H9 (cell line): ENCODE measurements around the gene TMEM176B. TPM values are rescaled to one million over a fixed set of nuclear protein-coding genes. Genes with fewer than 3 reads are reported as not detected.

ENCODE experiments used
- DNase-seq: peaks from one replicate; pipeline ENCODE4 v3.0.0-alpha.2; 2017
- H2AFZ ChIP-seq: one replicate; pipeline ENCODE4 v1.6.1; 2013; ENCODE audit warnings: mild to moderate bottlenecking, low read length, control low read depth, moderate library complexity
- H2AK5ac ChIP-seq: 2 replicates; pipeline ENCODE4 v1.6.1; 2013; ENCODE audit warnings: low read length, control low read depth, mixed read lengths; ENCODE audit not compliant: insufficient read length
- H2BK120ac ChIP-seq: one replicate; pipeline ENCODE4 v1.6.1; 2013; ENCODE audit warnings: low read depth, mild to moderate bottlenecking, low read length, control low read depth, inconsistent platforms; ENCODE audit not compliant: poor library complexity, severe bottlenecking
- H2BK12ac ChIP-seq: 2 replicates; pipeline ENCODE4 v1.6.1; 2013; ENCODE audit warnings: low read length, control low read depth, mixed read lengths, low read depth; ENCODE audit not compliant: insufficient read length
- H2BK15ac ChIP-seq: 2 replicates; pipeline ENCODE4 v1.6.1; 2013; ENCODE audit warnings: low read depth, low read length, control low read depth
- H2BK20ac ChIP-seq: one replicate; pipeline ENCODE4 v1.6.1; 2013; ENCODE audit warnings: low read depth, mild to moderate bottlenecking, low read length, control low read depth, inconsistent platforms; ENCODE audit not compliant: poor library complexity, severe bottlenecking
- H2BK5ac ChIP-seq: 2 replicates; pipeline ENCODE4 v1.6.1; 2013; ENCODE audit warnings: low read length, control low read depth, mixed read lengths; ENCODE audit not compliant: insufficient read length
- H3K14ac ChIP-seq: 2 replicates; pipeline ENCODE4 v1.6.1; 2013; ENCODE audit warnings: low read length, control low read depth; ENCODE audit not compliant: insufficient read depth
- H3K18ac ChIP-seq: 2 replicates; pipeline ENCODE4 v1.6.1; 2013; ENCODE audit warnings: low read depth, mild to moderate bottlenecking, mixed read lengths, low read length, control low read depth; ENCODE audit not compliant: insufficient read length
- H3K23ac ChIP-seq: 2 replicates; pipeline ENCODE4 v1.6.1; 2013; ENCODE audit warnings: low read length, control low read depth, mixed read lengths, low read depth; ENCODE audit not compliant: insufficient read length
- H3K23me2 ChIP-seq: 2 replicates; pipeline ENCODE4 v1.6.1; 2013; ENCODE audit warnings: low read depth, mild to moderate bottlenecking, mixed read lengths, low read length, control low read depth; ENCODE audit not compliant: insufficient read length, poor library complexity, severe bottlenecking
- H3K27ac ChIP-seq: 2 replicates; pipeline ENCODE4 v1.5.1; 2013; ENCODE audit warnings: low read length, control low read depth, mixed read lengths, low read depth; ENCODE audit not compliant: insufficient read length
- H3K27me3 ChIP-seq: 2 replicates; pipeline ENCODE4 v1.6.1; 2013; ENCODE audit warnings: low read length, control low read depth, inconsistent platforms; ENCODE audit not compliant: insufficient read depth
- H3K4ac ChIP-seq: 2 replicates; pipeline ENCODE4 v1.6.1; 2013; ENCODE audit warnings: low read depth, mild to moderate bottlenecking, control low read depth, inconsistent platforms, low read length, moderate library complexity
- H3K4me1 ChIP-seq: 2 replicates; pipeline ENCODE4 v1.6.1; 2013; ENCODE audit warnings: low read length, control low read depth, inconsistent platforms; ENCODE audit not compliant: insufficient read depth
- H3K4me2 ChIP-seq: 2 replicates; pipeline ENCODE4 v1.6.1; 2013; ENCODE audit warnings: low read length, control low read depth, mixed read lengths; ENCODE audit not compliant: insufficient read length, insufficient read depth
- H3K56ac ChIP-seq: 2 replicates; pipeline ENCODE4 v1.6.1; 2013; ENCODE audit warnings: low read depth, mild to moderate bottlenecking, mixed read lengths, low read length, control low read depth; ENCODE audit not compliant: insufficient read length
- H3K79me1 ChIP-seq: 2 replicates; pipeline ENCODE4 v1.6.1; 2013; ENCODE audit warnings: low read depth, mild to moderate bottlenecking, moderate library complexity, low read length, control low read depth, inconsistent platforms; ENCODE audit not compliant: insufficient read depth, poor library complexity, severe bottlenecking
- H3K79me2 ChIP-seq: 2 replicates; pipeline ENCODE4 v1.6.1; 2013; ENCODE audit warnings: low read length, control low read depth, inconsistent platforms; ENCODE audit not compliant: insufficient read depth
- H3K9ac ChIP-seq: 2 replicates; pipeline ENCODE4 v1.6.1; 2013; ENCODE audit warnings: low read length, control low read depth, mixed read lengths; ENCODE audit not compliant: insufficient read length; ENCODE audit errors: extremely low read depth
- H3K9me3 ChIP-seq: one replicate; pipeline ENCODE4 v1.6.1; 2013; ENCODE audit warnings: low read depth, low read length, inconsistent platforms; ENCODE audit not compliant: control insufficient read depth
- H3T11ph ChIP-seq: one replicate; pipeline ENCODE4 v1.6.1; 2013; ENCODE audit warnings: mild to moderate bottlenecking, low read length, control low read depth, inconsistent platforms
- H4K20me1 ChIP-seq: one replicate; pipeline ENCODE4 v1.6.1; 2013; ENCODE audit not compliant: control insufficient read depth, insufficient read length, insufficient read depth
- H4K5ac ChIP-seq: 2 replicates; pipeline ENCODE4 v1.6.1; 2013; ENCODE audit warnings: low read depth, mild to moderate bottlenecking, mixed read lengths, low read length, control low read depth; ENCODE audit not compliant: insufficient read length
- H4K8ac ChIP-seq: replicated peaks from 2 replicates; pipeline ENCODE4 v1.6.1; 2013; ENCODE audit warnings: low read length, control low read depth, mixed read lengths, low read depth; ENCODE audit not compliant: insufficient read length
- H4K91ac ChIP-seq: 2 replicates; pipeline ENCODE4 v1.6.1; 2013; ENCODE audit warnings: low read depth, mild to moderate bottlenecking, moderate library complexity, mixed read lengths, low read length, control low read depth; ENCODE audit not compliant: insufficient read length
- H3K27ac Mint-ChIP-seq, 3 experiments: 2 replicates in 2 of 3; 3 replicates in 1 of 3; pipeline ENCODE4 v1.8.0; 2020 to 2021; ENCODE audit warnings: mixed read lengths in 3 of 3, mild to moderate bottlenecking in 1 of 3, moderate library complexity in 1 of 3
- H3K27me3 Mint-ChIP-seq: 2 replicates; pipeline ENCODE4 v1.8.0; 2021; ENCODE audit warnings: low read depth, mild to moderate bottlenecking, moderate library complexity, mixed read lengths
- H3K36me3 Mint-ChIP-seq, 3 experiments: 2 replicates in 2 of 3; 3 replicates in 1 of 3; pipeline ENCODE4 v1.8.0; 2020 to 2021; ENCODE audit warnings: low read depth in 3 of 3, mixed read lengths in 3 of 3; ENCODE audit not compliant: insufficient read depth in 1 of 3
- H3K4me1 Mint-ChIP-seq, 2 experiments: 2 replicates each; pipeline ENCODE4 v1.8.0; 2020; ENCODE audit warnings: mixed read lengths in 2 of 2
- H3K4me3 Mint-ChIP-seq, 2 experiments: 2 replicates in 1 of 2; 3 replicates in 1 of 2; pipeline ENCODE4 v1.8.0; 2020 to 2021; ENCODE audit warnings: mild to moderate bottlenecking in 2 of 2, mixed read lengths in 2 of 2, moderate library complexity in 1 of 2
- H3K9me3 Mint-ChIP-seq, 2 experiments: 2 replicates in 1 of 2; 3 replicates in 1 of 2; pipeline ENCODE4 v1.8.0; 2020; ENCODE audit warnings: mild to moderate bottlenecking in 2 of 2, mixed read lengths in 2 of 2, moderate library complexity in 1 of 2
- WGBS: extraction: QIAGEN DNeasy Blood & Tissue Kit; methylation state at CpG from one replicate; pipeline ENCODE4 v1.1.7; 2013; ENCODE audit warnings: missing lambda C conversion rate, low lambda C conversion rate, mixed read lengths; ENCODE audit not compliant: insufficient read length; ENCODE audit errors: extremely low coverage; 5-methylcytosine and 5-hydroxymethylcytosine counted together
- total RNA-seq: library from RNA; stranded (reverse); gene quantifications from 2 replicates; pipeline ENCODE4 v1.2.1, GENCODE V29; 2021
- TF ChIP-seq, protein P1 (sequence below): fragments of 200-600 bp; sonication (generic); conservative IDR thresholded peaks from 3 replicates; pipeline ENCODE4 v1.8.0; 2021; ENCODE audit warnings: antibody characterized with exemption, mild to moderate bottlenecking

TMEM176B gene
- total RNA-seq, 1 experiment from 2014 or later: 0.85 TPM

DNA sequence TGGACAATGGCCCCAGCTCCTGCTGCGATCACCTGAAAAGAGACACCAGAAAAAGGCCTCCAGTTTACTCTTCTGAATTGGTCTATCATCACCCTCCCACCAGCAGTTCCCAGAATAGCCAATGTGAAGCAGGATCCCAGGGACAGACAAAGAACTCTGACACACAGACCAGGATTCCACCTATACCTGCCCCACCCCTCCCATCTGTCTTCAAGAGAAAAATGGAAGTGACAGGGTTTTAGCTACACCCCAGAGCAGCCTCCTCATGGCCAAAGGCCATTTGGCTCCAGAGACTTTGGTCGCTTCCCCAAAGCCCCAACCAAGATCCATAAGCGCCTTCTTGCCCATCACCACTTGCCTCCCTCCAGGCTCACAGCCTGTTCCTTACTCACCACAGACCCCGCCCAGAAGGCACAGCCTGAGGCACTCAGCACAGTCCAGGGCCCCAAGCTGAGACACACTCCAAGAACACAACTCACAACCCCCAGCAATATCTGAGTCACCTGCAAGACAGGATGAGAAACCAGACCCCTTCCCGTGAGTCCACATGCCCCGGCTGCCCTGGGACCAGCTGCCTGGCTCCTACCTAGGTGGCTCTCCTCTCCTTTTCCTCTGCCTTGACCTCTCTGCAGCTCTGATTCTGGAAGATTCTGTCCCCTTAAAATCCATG, 6.5 kb downstream of the TMEM176B start:
- no peak overlapping the region for H4K5ac ChIP-seq
- no peaks in the 10 kb centered on the region for H3K79me2 ChIP-seq
- no peak overlapping the region for H3K4ac ChIP-seq
- WGBS: no CpG with 5 or more reads among the region's 6 CpGs
- H3K4me1 Mint-ChIP-seq: peaks cover 0 to 5% of the 10 kb centered on the region in 2 experiments; a peak in 2 of 4 replicates
- H3K23me2 ChIP-seq: no peaks in the 10 kb centered on the region
- no peak overlapping the region for H2BK120ac ChIP-seq
- H2AFZ ChIP-seq: no peak overlapping the region
- H3K56ac ChIP-seq: no peak overlapping the region
- H3K79me1 ChIP-seq: no peaks in the 10 kb centered on the region
- no peak overlapping the region for H3K4me2 ChIP-seq
- H3K4me1 ChIP-seq: no peaks in the 10 kb centered on the region
- no peak overlapping the region for H3K27ac ChIP-seq
- H3K9me3 Mint-ChIP-seq: peaks cover 5 to 10% of the 10 kb centered on the region in 2 experiments; a peak in 2 of 5 replicates
- no peaks in the 10 kb centered on the region for H3K9me3 ChIP-seq
- no peak overlapping the region for H3K23ac ChIP-seq
- no peak overlapping the region for H3K14ac ChIP-seq
- H3T11ph ChIP-seq: no peak overlapping the region
- H2AK5ac ChIP-seq: no peak overlapping the region
- no peak overlapping the region for H3K18ac ChIP-seq
- DNase-seq: no peak
- no peaks in the 10 kb centered on the region for H3K27me3 ChIP-seq
- no peak overlapping the region for H2BK15ac ChIP-seq
- no peak overlapping the region for H2BK5ac ChIP-seq
- H2BK12ac ChIP-seq: no peak overlapping the region
- peaks cover 0 to 6% (median 2%) of the 10 kb centered on the region in 3 experiments; a peak in 3 of 7 replicates for H3K36me3 Mint-ChIP-seq
- no peak overlapping the region for H3K27ac Mint-ChIP-seq
- no peaks in the 10 kb centered on the region for H4K20me1 ChIP-seq
- no peak overlapping the region for H3K9ac ChIP-seq
- no peak overlapping the region for H4K8ac ChIP-seq
- TF ChIP-seq, protein P1, sequence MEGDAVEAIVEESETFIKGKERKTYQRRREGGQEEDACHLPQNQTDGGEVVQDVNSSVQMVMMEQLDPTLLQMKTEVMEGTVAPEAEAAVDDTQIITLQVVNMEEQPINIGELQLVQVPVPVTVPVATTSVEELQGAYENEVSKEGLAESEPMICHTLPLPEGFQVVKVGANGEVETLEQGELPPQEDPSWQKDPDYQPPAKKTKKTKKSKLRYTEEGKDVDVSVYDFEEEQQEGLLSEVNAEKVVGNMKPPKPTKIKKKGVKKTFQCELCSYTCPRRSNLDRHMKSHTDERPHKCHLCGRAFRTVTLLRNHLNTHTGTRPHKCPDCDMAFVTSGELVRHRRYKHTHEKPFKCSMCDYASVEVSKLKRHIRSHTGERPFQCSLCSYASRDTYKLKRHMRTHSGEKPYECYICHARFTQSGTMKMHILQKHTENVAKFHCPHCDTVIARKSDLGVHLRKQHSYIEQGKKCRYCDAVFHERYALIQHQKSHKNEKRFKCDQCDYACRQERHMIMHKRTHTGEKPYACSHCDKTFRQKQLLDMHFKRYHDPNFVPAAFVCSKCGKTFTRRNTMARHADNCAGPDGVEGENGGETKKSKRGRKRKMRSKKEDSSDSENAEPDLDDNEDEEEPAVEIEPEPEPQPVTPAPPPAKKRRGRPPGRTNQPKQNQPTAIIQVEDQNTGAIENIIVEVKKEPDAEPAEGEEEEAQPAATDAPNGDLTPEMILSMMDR: no peak
- H2BK20ac ChIP-seq: no peak overlapping the region
- peaks cover 28% of the 10 kb centered on the region for H3K27me3 Mint-ChIP-seq
- no peak overlapping the region for H3K4me3 Mint-ChIP-seq
- H4K91ac ChIP-seq: no peak overlapping the region
